Panc1 (cell line): ENCODE measurements around the gene LYZL2. TPM values are rescaled to one million over a fixed set of nuclear protein-coding genes. Genes with fewer than 3 reads are reported as not detected.
"Not testable (repeated sequence)": the region's sequence is repeated elsewhere in the genome, so short reads cannot be mapped to it uniquely, and the experiment has no call there.

Source experiments
- ATAC-seq: fragments of 200-7000 bp; cut with Tn5 transposase; 2 replicates; pipeline ENCODE4 v1.9.1; 2020; ENCODE audit warnings: mild to moderate bottlenecking, moderate library complexity
- BruUV-seq: library from RNA; stranded (reverse); fragments of 400-500 nt; replicated peaks from 2 replicates; lab custom pipeline; 2021; lab: Mats Ljungman, UMichigan
- CTCF ChIA-PET: fragments of 300-600 bp; sonication (Branson Sonifier 250); formaldehyde crosslinking; loops from one replicate; lab custom pipeline; 2022; ENCODE audit warnings: antibody characterized with exemption; lab: Charles Lee
- POLR2A ChIA-PET: fragments of 300-600 bp; sonication (Branson Sonifier 250); formaldehyde crosslinking; loops from one replicate; lab custom pipeline; 2022; ENCODE audit warnings: antibody characterized with exemption; lab: Charles Lee
- DNase-seq: peaks from one replicate; pipeline ENCODE4 v3.0.0-alpha.2; 2010; ENCODE audit warnings: low read depth, low spot score
- H3K27ac ChIP-seq: 2 replicates; pipeline ENCODE4 v1.5.1; 2011; ENCODE audit warnings: mild to moderate bottlenecking, low read length, inconsistent platforms
- H3K27me3 ChIP-seq: fragments of 200-500 bp; sonication (Bioruptor generic); 2 replicates; pipeline ENCODE4 v1.6.0; 2014; ENCODE audit warnings: low read length, inconsistent platforms; ENCODE audit not compliant: control insufficient read depth, insufficient read depth
- H3K36me3 ChIP-seq: fragments of 200-500 bp; sonication (Bioruptor generic); 2 replicates; pipeline ENCODE4 v1.5.1; 2014; ENCODE audit warnings: inconsistent platforms, mild to moderate bottlenecking, low read length, moderate library complexity; ENCODE audit not compliant: control insufficient read depth, insufficient read depth
- H3K4me1 ChIP-seq: 2 replicates; pipeline ENCODE4 v1.5.1; 2011; ENCODE audit warnings: inconsistent platforms, mild to moderate bottlenecking, low read length, moderate library complexity; ENCODE audit not compliant: control insufficient read depth, insufficient read depth
- H3K4me3 ChIP-seq, 2 experiments: 2 replicates each; pipeline ENCODE4 v1.5.1; 2011 to 2012; ENCODE audit warnings: low read depth in 2 of 2, low read length in 2 of 2, mild to moderate bottlenecking in 2 of 2, inconsistent platforms in 1 of 2, moderate library complexity in 1 of 2
- H3K9me3 ChIP-seq: fragments of 200-500 bp; sonication (Bioruptor generic); 2 replicates; pipeline ENCODE4 v1.5.1; 2014; ENCODE audit warnings: low read depth, mild to moderate bottlenecking, inconsistent platforms, low read length, moderate library complexity; ENCODE audit not compliant: control insufficient read depth, insufficient read depth
- POLR2AphosphoS5 ChIP-seq: IDR thresholded peaks from 2 replicates; pipeline ENCODE4 v1.6.1; 2012; ENCODE audit warnings: mild to moderate bottlenecking, low read depth, low read length, moderate library complexity
- SIN3A ChIP-seq: IDR thresholded peaks from 2 replicates; pipeline ENCODE4 v1.6.1; 2012; ENCODE audit warnings: low read depth, mild to moderate bottlenecking, low read length, moderate library complexity, borderline replicate concordance; ENCODE audit not compliant: insufficient read depth
- TCF7L2 ChIP-seq: IDR thresholded peaks from 2 replicates; pipeline ENCODE4 v1.6.1; 2011; ENCODE audit warnings: mild to moderate bottlenecking, low read depth, low read length, inconsistent platforms
- in situ Hi-C: cut with HindIII; loops from 2 replicates; pipeline ENCODE4 v1.10.0; 2016; ENCODE audit warnings: low sequenced_read_pairs, low pct_unique_long_range_greater_than_20kb
- intact Hi-C: fragments of 100-400 bp; cut with micrococcal nuclease; formaldehyde crosslinking; loops from one replicate; pipeline ENCODE4 v1.10.0; 2022; ENCODE audit not compliant: unreplicated experiment
- total RNA-seq: library from RNA; stranded (reverse); gene quantifications from one replicate; pipeline ENCODE4 v1.2.1, GENCODE V29; 2021; ENCODE audit not compliant: unreplicated experiment
- TF ChIP-seq, protein P1 (sequence below), 2 experiments: IDR thresholded peaks; 2 replicates each; pipeline ENCODE4 v1.6.1; 2011 to 2012; ENCODE audit warnings: low read depth in 2 of 2, control low read depth in 1 of 2, low read length in 1 of 2, mild to moderate bottlenecking in 1 of 2, moderate library complexity in 1 of 2; ENCODE audit not compliant: insufficient read depth in 1 of 2
- TF ChIP-seq, protein P2 (sequence below): fragments of 450-650 bp; IDR thresholded peaks from 2 replicates; pipeline ENCODE4 v1.5.1; 2017; ENCODE audit warnings: mild to moderate bottlenecking

The LYZL2 gene
- total RNA-seq, 1 experiment from 2014 or later: not detected

DNA sequence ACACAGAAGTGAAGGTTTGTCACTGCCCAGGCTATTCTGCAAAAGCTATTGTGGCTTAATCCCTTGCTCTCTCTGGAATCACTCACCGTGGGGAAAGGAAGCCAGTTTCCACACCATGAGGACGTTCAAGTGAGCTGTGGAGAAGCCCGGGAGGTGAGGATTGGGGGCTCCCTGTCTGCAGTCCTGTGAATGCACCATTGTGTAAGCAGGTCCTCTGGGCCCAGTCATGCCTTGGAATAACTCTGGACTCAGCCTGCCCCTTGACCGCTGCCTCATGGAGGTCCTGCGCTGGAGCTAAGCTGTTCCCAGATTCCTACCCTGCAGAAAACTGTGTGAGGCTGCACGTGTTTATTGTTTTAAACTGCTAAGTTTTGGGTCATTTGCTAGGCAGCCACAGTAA, 33.5 kb downstream of the LYZL2 start:
- no TSS peak for BruUV-seq
- intact Hi-C loops (no loop called here), in situ Hi-C loops (no loop called here)
- Histone ChIP-seq H3K4me1 (no peaks in the 10 kb centered on the region), H3K27ac (no peak overlapping the region), H3K9me3 (no peaks in the 10 kb centered on the region), H3K27me3 (no peaks in the 10 kb centered on the region), H3K4me3 (no peak overlapping the region), H3K36me3 (no peaks in the 10 kb centered on the region)
- no peak for TF ChIP-seq SIN3A
- ChIA-PET CTCF (no interaction called here), POLR2A (no interaction called here)
- no peak for DNase-seq
- no peak for ATAC-seq

DNA sequence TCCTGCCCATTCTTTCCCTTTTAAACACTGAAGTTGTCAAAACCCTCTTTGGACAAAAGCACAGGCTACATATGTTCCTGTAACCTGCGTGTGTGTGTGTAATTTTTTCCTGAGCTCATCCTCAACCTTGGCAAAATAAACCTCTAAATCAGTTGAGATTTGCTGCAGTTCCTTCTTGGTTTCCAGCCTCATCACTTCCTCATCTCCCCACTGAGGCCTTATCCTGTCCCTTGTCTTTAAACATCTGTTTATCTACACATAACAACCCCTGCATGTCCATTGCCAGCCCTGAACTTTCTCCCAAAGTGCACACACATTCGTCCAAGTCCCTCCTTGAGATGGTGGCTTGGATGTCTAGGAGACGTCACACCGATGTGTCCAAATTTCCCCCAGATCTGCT, 35.5 kb downstream of the LYZL2 start:
- no peaks in the 10 kb centered on the region for H3K27me3 ChIP-seq
- DNase-seq (no peak), ATAC-seq (no peak)
- no peak overlapping the region for H3K4me3 ChIP-seq
- CTCF ChIA-PET: no interaction called here
- TF ChIP-seq POLR2AphosphoS5 (no peak), TCF7L2 (no peak), SIN3A (no peak)
- TF ChIP-seq, protein P1, sequence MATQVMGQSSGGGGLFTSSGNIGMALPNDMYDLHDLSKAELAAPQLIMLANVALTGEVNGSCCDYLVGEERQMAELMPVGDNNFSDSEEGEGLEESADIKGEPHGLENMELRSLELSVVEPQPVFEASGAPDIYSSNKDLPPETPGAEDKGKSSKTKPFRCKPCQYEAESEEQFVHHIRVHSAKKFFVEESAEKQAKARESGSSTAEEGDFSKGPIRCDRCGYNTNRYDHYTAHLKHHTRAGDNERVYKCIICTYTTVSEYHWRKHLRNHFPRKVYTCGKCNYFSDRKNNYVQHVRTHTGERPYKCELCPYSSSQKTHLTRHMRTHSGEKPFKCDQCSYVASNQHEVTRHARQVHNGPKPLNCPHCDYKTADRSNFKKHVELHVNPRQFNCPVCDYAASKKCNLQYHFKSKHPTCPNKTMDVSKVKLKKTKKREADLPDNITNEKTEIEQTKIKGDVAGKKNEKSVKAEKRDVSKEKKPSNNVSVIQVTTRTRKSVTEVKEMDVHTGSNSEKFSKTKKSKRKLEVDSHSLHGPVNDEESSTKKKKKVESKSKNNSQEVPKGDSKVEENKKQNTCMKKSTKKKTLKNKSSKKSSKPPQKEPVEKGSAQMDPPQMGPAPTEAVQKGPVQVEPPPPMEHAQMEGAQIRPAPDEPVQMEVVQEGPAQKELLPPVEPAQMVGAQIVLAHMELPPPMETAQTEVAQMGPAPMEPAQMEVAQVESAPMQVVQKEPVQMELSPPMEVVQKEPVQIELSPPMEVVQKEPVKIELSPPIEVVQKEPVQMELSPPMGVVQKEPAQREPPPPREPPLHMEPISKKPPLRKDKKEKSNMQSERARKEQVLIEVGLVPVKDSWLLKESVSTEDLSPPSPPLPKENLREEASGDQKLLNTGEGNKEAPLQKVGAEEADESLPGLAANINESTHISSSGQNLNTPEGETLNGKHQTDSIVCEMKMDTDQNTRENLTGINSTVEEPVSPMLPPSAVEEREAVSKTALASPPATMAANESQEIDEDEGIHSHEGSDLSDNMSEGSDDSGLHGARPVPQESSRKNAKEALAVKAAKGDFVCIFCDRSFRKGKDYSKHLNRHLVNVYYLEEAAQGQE (IDR thresholded peaks at IDR 0.05; ENCODE audit: insufficient read depth in 1 of 2, low read depth in 2 of 2, low read length in 1 of 2): no peak
- TF ChIP-seq, protein P2, sequence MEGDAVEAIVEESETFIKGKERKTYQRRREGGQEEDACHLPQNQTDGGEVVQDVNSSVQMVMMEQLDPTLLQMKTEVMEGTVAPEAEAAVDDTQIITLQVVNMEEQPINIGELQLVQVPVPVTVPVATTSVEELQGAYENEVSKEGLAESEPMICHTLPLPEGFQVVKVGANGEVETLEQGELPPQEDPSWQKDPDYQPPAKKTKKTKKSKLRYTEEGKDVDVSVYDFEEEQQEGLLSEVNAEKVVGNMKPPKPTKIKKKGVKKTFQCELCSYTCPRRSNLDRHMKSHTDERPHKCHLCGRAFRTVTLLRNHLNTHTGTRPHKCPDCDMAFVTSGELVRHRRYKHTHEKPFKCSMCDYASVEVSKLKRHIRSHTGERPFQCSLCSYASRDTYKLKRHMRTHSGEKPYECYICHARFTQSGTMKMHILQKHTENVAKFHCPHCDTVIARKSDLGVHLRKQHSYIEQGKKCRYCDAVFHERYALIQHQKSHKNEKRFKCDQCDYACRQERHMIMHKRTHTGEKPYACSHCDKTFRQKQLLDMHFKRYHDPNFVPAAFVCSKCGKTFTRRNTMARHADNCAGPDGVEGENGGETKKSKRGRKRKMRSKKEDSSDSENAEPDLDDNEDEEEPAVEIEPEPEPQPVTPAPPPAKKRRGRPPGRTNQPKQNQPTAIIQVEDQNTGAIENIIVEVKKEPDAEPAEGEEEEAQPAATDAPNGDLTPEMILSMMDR: no peak
- in situ Hi-C loops: no loop called here
- H3K9me3 ChIP-seq: no peaks in the 10 kb centered on the region
- no peaks in the 10 kb centered on the region for H3K4me1 ChIP-seq
- H3K27ac ChIP-seq: no peak overlapping the region
- intact Hi-C loops: loop anchor here (5.0 kb wide), 1 partner anchor 202 kb away; no protein-coding TSS in a partner anchor
- no TSS peak for BruUV-seq
- POLR2A ChIA-PET: no interaction called here
- no peaks in the 10 kb centered on the region for H3K36me3 ChIP-seq

DNA sequence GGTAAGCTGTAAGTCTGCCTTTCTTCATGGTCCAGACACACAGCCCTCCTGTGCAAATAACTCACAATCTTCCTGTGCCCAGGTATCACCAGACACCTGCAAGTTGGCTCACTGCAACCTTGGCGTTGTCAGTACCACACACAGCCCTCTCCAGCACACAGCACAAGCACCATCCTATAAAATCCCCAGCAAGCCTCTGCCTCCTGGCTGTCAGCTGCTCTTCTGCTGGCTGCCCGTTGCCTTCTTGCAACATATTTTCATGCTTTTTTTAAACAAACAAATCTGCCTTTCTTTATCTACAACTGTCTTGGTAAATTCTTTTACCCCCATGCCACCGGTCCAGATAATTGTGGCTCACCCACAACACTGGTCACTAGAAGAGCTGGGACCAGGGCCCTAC, 36.8 kb downstream of the LYZL2 start:
- POLR2A ChIA-PET: not testable (repeated sequence)

More for the DNA sequence above, 36.8 kb downstream of the LYZL2 start:
- in situ Hi-C loops, H3K27ac ChIP-seq, H3K36me3 ChIP-seq, BruUV-seq, H3K9me3 ChIP-seq, H3K4me1 ChIP-seq, DNase-seq, H3K4me3 ChIP-seq, H3K27me3 ChIP-seq, CTCF ChIA-PET, ATAC-seq: not testable (repeated sequence)
- intact Hi-C loops: loop anchor here (5.0 kb wide), 1 partner anchor 200 kb away; no protein-coding TSS in a partner anchor
